ENCODE data around the gene MAP3K4.

DNA sequence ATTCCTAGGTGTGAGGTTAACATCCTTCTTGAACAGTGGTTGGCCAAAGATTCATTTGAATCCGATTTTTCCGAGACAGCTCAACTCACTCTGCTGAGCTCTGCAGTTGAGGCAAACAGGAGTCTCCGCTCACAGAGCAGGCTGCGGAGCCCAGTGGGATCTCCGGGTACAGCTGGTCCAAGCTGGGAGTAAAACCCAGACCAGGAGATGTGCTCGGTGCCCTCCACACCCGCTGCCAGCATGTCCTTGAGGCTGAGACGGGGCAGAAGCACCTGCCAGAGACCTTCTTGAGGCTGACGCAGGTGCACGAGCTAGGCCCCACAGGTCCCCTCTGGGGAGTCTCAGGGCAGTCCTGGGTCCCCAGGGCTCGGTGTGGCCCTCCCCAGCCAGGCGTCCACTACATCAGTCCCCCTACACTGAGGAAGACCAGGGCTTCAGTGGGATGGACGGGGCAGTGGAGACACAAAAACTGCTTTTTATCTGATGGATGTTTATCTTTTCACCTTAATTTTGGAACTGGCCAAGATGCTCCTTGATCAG, 163.3 kb downstream of the MAP3K4 start:
- TF ChIP-seq, protein P1, sequence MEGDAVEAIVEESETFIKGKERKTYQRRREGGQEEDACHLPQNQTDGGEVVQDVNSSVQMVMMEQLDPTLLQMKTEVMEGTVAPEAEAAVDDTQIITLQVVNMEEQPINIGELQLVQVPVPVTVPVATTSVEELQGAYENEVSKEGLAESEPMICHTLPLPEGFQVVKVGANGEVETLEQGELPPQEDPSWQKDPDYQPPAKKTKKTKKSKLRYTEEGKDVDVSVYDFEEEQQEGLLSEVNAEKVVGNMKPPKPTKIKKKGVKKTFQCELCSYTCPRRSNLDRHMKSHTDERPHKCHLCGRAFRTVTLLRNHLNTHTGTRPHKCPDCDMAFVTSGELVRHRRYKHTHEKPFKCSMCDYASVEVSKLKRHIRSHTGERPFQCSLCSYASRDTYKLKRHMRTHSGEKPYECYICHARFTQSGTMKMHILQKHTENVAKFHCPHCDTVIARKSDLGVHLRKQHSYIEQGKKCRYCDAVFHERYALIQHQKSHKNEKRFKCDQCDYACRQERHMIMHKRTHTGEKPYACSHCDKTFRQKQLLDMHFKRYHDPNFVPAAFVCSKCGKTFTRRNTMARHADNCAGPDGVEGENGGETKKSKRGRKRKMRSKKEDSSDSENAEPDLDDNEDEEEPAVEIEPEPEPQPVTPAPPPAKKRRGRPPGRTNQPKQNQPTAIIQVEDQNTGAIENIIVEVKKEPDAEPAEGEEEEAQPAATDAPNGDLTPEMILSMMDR (IDR thresholded peaks at IDR 0.05) = no peak
- TF ChIP-seq POLR2A (IDR thresholded peaks at IDR 0.05) = no peak
